C1 segment of cervical spinal cord (tissue), 14 donors: ENCODE results near the gene CORO6.
"Not testable (repeated sequence)": the region's sequence is repeated elsewhere in the genome, so short reads cannot be mapped to it uniquely, and the experiment has no call there.

Experiments used
- DNase-seq, 14 donors: peaks; one replicate each; lab custom pipeline; 2025; lab: John Stamatoyannopoulos, UW

Gene CORO6

DNA sequence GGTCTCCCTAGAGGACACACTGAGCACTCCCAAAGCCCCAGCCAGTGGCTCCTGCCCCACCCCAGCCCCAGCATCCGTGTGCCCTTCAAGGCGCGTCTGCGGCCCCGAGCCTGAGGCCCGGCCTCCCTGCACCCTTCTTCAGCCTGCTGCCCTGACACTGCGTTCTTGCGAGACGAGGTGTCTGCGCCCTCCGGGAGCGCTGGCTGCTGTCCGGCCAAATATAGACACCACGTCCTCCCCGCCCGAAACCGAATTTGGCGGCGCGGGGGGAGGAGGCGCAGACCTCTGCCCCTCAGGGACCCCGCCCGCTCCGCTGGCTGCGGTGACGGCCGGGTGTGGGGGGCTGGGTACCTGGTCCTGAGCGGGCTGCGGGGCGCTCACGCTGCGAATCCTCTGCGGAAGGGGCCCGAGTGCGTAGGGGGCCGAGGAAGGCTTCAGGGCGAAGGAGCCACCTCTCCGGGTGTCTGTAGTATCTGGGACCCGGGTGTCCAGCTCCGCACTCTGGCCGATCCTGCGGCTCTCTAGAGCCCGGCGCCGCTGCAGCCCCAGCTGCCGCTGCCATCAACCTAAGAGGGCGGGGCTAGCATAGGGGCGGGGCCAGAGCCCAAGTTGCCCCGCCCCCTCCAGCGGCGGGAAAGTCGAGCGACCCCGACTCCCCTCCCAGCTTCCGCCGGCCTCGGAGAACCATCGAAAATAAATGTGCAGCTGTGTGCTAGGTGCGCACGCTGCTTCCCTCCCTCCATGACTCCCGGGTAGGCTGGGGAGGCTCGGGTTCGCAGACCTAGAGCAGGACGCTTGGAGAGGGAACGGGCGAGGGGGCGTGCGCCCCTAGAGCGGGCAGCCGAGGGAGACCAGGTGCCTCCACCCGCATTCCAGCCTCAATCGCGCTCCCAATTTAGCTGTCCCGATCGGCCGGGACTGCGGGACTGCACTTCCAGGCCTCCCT is at the start of gene CORO6:
CORO6 (minus strand) TSS at position 576 of the 946 bp plus-strand sequence. CDS start 1,491 bp downstream, outside the sequence.
- peak in 7 of 14 donors; percentile 16 to 42 (median 30) for DNase-seq

DNA sequence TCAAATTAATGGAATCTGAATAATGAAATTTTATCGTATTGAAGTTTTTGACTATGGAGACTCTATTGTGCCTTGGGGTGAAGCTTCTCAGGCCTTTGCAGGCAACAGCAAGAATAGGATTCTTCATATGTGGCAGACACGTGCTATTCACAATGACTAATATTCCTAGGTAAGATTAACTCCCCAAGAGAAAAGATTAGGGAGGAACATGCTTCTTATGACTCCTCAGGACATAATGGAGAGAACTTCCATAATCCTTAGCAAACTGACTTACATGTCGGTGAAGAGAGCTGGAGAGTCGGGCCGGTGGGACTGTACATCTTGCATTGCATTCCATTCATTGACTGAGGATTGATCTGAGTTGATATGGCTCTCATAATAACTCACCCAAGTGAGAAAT is 48.9 kb upstream of the CORO6 start:
- no peak for DNase-seq

DNA sequence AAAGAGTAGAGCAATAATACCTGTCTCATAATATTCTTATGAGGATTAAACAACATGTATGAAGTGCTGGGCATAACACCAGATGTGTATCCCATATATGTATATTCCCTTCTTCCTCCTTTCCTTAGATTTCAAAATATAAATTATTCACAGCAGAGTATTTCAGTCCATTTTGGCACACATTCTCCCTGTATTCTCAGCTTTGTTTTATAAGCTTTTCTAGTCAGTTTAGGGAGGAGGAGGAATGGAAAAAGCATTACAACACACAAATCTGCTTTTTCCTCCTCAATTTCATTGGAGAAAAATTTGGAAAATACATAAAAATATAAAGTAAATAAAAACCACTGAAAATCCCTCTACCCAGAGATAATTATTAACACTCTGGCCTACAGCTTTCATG is 46.6 kb upstream of the CORO6 start:
- DNase-seq = no peak

DNA sequence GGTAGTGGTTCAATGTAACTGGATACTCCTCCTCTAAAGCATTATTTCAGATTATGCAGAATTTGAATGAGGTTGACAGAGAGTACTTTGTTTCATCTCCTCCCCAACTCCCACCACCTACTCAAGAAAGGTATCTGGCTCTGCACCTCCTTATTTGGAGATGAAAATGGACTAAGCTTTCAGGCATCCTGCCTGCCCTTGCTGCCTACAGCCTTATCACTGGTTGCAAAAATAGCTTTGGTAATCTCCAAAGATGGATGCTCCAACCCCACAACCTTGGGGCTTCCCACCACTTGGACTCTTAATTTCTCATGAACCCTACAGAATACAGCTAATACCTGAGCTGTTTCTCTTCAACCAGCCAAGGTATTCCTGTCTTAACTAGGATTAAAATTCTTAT is 45.3 kb upstream of the CORO6 start:
- no peak for DNase-seq

DNA sequence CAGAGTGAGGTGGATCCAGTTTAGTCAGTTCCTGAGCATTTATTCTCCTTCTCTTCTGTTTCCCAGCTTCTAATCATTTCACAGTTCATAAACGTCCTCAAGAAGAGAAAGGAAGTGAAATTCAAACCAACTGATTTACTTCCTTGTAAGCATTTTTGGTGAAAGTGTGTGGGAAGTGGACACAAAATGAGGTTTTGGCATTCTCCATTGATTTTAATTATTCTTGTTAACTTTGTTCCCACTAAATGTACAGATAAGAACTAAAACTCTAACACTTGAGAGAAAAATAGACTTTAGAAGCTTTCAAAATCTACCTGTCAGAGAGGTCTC is 42.7 kb upstream of the CORO6 start:
- no peak for DNase-seq

DNA sequence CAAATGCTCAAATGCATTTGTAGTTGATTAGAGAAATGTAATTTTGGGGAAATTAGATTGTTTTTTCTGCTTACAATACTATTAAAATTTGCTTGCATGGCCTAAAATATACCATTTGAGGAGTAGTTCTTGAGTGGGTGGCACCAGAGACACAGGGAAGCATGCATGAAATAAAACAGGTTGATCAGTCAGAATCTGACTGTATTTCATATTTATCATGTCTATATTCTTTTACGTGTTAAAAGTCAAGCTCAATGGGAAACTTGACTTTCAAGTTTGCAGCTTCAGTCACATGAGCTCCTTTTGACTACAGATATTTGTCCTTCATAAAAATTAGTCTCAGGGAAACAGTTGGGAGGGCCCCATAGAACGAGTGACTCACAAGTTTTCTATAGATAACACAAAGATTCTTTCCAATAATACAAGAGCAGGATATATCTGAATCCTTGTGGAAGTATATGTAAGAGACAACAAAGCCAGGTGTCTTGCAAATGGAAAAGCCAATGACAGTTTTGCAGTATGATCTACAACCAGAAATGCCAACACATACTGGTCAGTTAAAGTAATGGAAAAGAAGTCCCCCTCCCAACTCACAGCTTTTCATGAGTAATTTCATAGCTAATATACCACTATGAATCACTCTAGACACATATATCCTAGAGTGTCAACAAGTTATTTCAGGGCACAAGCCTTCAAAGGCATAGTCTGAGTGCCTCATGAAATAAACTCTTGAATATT is 42.2 kb upstream of the CORO6 start:
- DNase-seq = no peak

DNA sequence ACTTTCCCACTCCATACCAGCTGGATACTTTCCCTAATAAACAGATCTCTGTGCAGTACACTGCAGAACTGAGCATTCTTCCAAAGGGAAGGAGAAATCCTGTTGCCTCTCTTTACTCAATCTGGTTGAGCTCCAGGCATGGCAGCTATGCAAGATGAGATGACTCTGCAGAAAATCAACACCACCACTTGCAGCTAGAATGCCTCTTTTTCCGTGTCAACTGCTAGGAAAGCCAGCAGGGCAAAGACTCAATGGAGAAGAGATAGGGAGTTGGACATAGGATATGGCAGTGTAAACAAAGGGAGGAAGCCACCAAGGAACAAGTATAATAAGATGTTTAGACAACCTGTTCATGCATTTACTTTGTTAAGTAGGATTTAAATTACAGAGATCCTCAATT is 40.4 kb upstream of the CORO6 start:
- DNase-seq = no peak

DNA sequence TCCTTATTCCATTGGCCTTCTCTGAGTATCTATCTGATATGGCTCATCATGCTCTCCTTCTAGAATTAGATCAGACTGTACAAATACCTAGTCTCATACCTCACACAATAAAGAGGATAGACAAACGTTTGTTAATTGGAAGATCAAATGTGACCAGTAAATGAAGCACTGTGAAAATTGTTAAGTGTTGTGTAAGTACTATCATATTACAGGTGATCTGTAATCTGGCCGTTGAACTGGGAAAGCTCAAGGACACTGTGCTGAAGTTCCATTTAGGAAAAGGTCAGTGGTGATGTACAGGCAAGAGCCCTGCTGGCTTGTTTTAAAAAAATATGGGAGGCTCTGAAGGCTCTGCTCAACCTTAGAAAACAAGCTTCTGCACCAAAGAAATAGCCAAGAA is 38.5 kb upstream of the CORO6 start:
- no peak for DNase-seq

DNA sequence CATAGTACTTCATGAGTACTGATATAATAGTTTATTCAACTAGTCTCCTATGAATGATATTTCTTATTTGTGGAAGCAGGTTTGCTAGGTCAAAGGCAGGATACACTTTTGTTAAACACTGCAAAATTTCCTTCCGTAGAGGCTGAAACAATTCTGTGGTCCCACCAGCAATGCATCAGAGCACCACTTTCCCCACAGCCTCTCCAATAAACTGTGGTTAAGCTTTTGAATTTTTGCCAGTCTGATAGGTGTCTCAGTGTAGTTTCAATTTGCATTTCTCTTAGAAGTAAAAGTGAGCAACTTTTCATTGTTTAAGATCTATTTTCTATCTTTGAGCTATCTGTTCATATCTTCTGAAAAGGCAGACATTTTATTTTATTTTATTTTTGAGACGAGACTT is 36.4 kb upstream of the CORO6 start:
- no peak for DNase-seq

DNA sequence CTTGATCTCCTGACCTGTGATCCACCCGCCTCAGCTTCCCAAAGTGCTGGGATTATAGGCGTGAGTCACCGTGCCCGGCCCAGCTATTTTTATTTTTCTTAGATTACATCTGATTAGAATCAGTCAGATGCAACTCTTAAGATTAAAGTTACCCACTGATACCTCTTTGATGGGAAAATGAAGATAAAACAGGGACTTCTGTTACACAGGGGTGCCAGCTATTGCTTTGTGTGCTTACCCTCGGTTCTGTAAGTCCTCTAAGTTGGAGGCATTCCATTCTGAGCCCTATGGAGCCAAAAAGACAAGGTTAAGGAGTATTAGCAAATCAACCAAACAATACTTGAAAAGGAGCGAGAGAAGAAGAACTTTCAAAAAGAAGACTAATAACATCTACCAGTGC is 32.6 kb upstream of the CORO6 start:
- DNase-seq = no peak

DNA sequence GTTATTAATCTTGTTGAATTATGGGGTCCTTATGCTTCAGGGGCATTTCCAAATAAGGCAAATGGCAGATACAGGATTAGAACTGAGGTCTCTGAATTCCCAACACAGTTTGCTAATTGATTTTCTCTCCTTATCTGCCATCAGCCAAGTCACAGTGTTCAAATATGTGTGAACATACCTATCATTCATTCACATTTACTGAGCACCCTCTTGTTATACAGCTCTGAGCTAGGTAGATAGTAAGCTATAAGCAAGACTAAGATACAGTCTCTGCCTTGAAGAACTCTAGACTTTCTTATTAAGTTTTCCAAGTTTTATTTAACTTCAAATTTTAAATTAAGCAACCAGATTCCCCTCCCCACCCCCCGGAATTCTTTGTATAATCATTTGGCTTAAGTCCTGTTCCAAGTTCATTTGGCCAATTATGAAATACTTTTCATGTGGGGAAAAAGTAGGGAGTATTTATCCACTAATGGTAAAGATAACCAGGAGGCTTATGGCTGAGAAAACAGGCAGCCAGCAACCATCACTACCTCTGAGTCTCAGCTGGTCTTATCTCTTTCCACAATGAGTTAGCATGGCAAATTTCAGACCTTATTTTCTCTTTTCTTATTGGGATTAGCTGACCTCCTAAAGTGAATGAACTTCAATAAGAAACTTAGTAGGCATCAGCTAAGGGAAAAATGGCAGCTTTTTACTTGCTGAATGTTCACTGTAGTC is 31.4 kb upstream of the CORO6 start:
- no peak for DNase-seq

DNA sequence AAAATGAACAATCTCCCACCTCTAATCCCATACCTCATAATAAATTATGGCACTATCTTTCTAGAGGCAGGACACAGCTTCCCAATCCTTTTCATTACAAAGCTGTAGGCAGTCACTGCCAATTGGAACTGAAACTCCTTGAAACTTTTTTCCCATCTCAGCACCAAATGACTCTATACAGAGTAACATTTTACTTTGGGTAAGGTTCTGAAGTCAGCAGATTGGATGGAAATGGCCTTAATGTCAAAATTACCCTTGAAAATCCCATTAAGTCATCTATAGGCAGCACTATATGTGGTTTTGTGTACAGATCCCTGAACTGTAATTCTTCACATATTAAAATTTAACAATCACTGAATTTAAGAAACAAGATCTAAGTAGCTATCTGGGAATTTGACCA is 30.3 kb upstream of the CORO6 start:
- no peak for DNase-seq

DNA sequence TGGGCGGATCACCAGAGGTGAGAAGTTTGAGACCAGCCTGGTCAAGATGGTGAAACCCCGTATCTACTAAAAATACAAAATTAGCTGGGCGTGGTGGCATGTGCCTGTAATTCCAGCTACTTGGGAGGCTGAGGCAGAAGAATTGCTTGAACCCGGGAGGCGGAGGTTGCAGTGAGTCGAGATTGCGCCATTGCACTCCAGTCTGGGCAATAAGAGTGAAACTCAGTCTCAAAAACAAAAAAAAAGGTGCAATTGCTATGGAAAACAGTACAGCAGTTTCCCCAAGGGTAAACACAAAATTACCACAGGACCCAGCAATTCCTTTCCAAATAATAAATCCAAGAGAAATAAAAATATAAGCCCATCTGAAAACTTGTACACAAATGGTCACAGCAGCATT is 29.2 kb upstream of the CORO6 start:
- DNase-seq = not testable (repeated sequence)

DNA sequence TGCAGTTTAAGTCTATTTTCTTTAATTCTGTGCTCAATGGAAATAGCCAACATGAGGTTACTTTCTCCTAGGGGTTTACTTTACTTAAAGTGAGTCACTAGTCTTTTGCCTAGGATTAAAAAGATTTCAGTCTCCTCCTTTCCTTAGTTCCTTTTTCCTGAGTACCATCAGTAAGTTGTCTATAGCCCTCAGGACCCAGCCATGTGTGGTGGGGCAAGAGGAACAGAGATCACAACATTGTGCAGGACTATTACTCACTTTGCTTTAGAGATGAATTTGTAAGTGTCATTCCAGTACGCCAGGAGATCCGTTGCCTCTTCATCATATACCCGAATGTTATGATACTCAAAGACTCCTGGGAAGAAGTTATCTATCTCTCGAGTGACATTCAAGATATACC is 27.7 kb upstream of the CORO6 start:
- DNase-seq = no peak

DNA sequence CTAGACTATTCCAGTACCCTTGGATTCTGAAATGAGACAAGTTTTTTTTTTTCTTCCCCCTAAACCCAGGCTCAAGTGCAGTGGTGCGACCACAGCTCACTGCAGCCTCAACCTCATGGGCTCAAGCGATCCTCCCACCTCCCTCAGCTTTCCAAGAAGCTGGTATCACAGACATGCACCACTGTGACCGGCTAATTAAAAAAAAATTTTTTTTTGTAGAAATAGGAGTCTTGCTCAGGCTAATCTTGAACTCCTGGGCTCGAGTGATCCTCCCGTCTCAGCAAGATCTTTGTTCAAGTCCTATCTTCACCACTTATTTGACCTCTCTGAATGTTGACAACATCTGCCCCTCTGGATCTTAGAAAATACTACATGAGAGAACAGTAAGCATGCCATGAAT is 26.6 kb upstream of the CORO6 start:
- no peak for DNase-seq

DNA sequence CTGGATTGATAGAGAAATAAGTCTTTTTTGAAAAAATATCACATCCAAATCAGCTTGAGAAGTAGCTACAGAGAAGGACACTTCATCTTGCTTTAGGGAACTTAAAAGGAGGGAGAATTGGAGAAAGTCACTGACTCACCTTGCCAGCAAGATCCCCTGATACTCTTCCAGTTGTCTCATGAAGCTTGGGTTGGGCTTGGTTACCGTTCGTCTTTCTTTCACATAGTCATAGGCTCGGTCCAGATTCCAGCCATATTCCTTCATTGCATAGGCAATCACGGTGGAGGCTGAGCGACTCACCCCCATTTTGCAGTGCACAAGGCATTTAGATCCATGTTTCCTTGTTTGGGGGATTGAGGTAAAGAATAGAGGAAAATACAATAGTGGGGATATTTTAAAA is 25.3 kb upstream of the CORO6 start:
- DNase-seq = no peak

DNA sequence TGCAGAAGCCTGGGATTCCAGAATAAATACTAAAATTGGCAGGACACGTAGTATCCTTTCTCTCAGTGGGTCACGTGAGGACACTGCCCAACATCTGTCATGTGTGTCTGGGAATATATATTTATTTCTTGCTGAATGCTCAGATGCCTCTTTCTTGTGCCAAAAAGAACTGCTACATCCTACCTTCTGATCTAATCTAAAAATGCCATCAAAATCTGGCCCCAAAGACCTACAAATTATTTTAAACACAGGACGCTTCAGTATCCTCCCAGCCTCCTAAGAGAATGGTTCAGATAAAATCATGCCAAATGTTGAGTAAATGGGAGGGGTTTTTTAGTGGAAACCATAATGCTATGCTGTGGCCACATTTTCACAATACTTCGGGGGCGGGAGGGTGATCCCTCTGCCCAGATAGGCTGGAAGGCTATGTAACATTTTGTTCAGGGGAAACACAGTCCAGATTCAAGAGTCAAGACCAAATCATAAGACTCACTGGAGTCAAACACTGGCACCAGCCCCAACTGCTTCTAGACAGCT is 22.9 kb upstream of the CORO6 start:
- peak in 3 of 14 donors; percentile 12 to 57 (median 35) for DNase-seq

DNA sequence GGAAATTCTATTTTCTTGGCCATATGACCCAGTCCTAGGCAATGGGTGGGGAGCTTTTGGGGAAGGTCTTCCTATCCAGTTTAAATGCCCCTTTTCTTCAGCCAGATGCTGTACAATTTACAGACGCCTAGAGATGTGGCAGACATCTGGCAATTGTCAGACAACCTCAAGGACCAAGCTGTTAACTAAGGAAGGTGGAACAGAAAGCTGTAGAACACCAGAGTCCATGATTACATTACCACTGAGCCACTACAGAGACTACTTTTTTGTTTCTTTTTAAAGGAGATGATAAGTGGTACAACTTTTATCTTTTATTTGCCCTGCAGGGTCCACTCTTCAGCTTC is 21.1 kb upstream of the CORO6 start:
- DNase-seq = no peak

DNA sequence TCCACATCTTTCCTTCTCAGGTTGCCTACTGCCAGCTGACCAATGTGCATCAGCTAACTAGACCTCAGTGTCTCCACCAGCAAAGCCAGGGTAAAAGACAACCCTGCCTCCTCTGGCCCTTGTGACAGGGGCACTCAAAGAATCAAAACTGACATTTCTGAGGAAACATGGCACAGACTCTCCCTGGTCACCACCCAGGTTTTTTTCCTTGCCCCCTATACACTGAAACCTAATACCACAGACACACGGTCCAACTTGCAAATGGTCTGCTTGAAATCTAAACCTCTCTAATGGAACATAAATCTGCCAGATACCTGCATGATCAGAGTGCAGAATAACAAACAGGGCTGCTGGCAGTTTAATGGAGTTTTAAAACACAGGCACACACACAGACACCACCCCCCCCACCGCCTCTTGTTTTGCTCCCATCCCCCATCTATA is 19.5 kb upstream of the CORO6 start:
- no peak for DNase-seq

DNA sequence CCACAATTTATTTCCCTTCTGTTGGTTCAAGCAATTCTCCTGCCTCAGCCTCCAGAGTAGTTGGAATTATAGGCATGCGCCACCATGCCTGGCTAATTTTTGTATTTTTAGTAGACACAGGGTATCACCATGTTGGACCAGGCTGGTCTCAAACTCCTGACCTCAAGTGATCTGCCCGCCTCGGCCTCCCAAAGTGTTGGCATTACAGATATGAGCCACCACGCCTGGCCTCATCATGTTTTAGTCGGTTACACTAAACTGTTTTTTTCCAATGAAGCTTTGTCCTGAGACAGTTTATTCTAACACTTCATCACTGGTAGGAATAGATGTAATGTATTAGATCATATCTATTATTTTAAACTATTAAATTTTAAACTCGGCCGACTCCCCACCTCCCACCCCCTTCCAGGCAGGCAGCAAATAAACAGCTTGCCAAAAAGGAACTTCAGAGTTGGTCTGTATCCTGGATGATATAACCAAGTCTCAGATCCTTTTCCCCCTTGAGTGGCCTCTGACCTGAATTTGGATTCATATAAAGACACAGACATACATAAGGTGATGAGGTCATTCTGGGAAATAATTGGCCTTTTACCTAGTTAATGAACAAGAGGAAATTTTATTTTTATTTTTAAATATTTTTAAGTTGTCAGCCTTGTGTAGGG is 18.4 kb upstream of the CORO6 start:
- no peak for DNase-seq

DNA sequence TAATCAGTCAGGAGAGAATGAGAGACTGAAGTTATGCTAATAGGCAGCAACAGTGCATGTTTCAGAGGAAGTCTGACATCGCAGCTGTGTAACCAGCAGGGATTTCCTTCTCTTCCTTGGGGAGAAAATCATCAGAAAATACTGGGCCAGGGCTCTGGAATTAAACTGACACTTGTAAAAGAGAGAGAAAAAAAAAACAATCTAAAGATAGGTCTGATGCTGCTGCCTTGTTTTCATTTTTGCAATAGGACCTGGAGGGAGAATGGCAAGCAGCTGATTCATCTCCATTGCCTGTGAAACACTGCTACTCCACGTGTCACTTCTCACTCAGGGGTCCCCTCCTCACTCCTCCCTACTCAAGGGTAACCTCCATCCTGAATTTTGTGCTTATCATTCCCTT is 17.7 kb upstream of the CORO6 start:
- no peak for DNase-seq

DNA sequence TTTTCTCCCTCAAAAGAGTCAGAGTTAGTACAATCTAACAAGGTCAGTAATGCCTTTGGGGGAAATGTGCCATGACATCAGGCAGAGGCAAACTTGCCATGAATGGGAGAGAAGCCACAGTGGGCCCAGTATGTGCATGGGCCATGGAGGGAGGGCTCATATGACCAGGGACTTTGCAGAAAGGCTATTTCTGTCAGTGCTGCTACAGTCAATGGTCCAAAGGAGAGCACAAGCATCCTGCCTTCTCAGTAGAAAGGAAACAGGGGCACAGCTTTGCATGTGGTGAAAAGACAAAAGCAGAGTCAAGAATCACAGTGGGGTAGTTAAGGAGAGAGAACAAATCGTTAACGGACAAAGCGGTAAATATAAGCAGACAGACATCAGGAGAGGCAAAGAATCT is 11.2 kb upstream of the CORO6 start:
- DNase-seq = no peak
